BLaER1 (cell line): ENCODE data around the gene CASQ1.

ENCODE experiments used
- H3K27ac ChIP-seq: shearing (Covaris generic); formaldehyde crosslinking; 2 replicates; pipeline ENCODE4 v1.8.1; 2022
- H3K27me3 ChIP-seq: shearing (Covaris generic); formaldehyde crosslinking; 2 replicates; pipeline ENCODE4 v1.8.1; 2022
- H3K36me3 ChIP-seq: shearing (Covaris generic); formaldehyde crosslinking; 2 replicates; pipeline ENCODE4 v1.8.1; 2022
- H3K4me1 ChIP-seq: shearing (Covaris generic); formaldehyde crosslinking; 2 replicates; pipeline ENCODE4 v1.8.1; 2022
- H3K4me2 ChIP-seq: shearing (Covaris generic); formaldehyde crosslinking; 2 replicates; pipeline ENCODE4 v1.8.1; 2022
- H3K4me3 ChIP-seq: shearing (Covaris generic); formaldehyde crosslinking; 2 replicates; pipeline ENCODE4 v1.8.1; 2022
- H3K9ac ChIP-seq: shearing (Covaris generic); formaldehyde crosslinking; 2 replicates; pipeline ENCODE4 v1.8.1; 2022
- H3K9me3 ChIP-seq: shearing (Covaris generic); formaldehyde crosslinking; 2 replicates; pipeline ENCODE4 v1.8.1; 2022
- H4K20me1 ChIP-seq: shearing (Covaris generic); formaldehyde crosslinking; 2 replicates; pipeline ENCODE4 v1.8.1; 2022
- Cebpa-rat ChIP-seq: shearing (Covaris generic); IDR thresholded peaks from 2 replicates; pipeline ENCODE4 v1.8.1; 2022

CASQ1 gene

GRCh38 chr1:160197231-160197630 is 6.9 kb downstream of the CASQ1 start:
- Histone ChIP-seq H3K4me2 (no peak overlapping the region), H3K4me3 (no peak overlapping the region), H3K27me3 (no peaks in the 10 kb centered on the region), H3K9ac (no peak overlapping the region), H4K20me1 (no peaks in the 10 kb centered on the region), H3K27ac (no peak overlapping the region), H3K4me1 (no peaks in the 10 kb centered on the region; the same call in 1 of the 2 replicates), H3K36me3 (no peaks in the 10 kb centered on the region), H3K9me3 (no peaks in the 10 kb centered on the region)
- TF ChIP-seq Cebpa-rat, result no peak

- no peak overlapping the region for H3K27ac ChIP-seq
- TF ChIP-seq Cebpa-rat, result no peak
- no peak overlapping the region for H3K4me2 ChIP-seq
- H4K20me1 ChIP-seq, result no peaks in the 10 kb centered on the region
- no peak overlapping the region for H3K9ac ChIP-seq
- H3K27me3 ChIP-seq, result no peaks in the 10 kb centered on the region
- peaks cover 18% of the 10 kb centered on the region for H3K4me1 ChIP-seq
- no peak overlapping the region for H3K4me3 ChIP-seq
- H3K9me3 ChIP-seq, result no peaks in the 10 kb centered on the region
- H3K36me3 ChIP-seq, result no peaks in the 10 kb centered on the region
Measured at GRCh38 chr1:160200786-160201185, 10.4 kb downstream of the CASQ1 start.

- H3K27me3 ChIP-seq, result no peaks in the 10 kb centered on the region
- H4K20me1 ChIP-seq, result peaks cover 38% of the 10 kb centered on the region; the same call in 1 of the 2 replicates
- H3K4me3 ChIP-seq, result peak overlapping the region; percentile 96
- peak overlapping the region; percentile 49; the same call in 1 of the 2 replicates for H3K9ac ChIP-seq
- H3K9me3 ChIP-seq, result no peaks in the 10 kb centered on the region
- TF ChIP-seq Cebpa-rat, result no peak
- peaks cover 24% of the 10 kb centered on the region for H3K36me3 ChIP-seq
- peaks cover 55% of the 10 kb centered on the region for H3K4me1 ChIP-seq
- peak overlapping the region; percentile 82 for H3K4me2 ChIP-seq
- H3K27ac ChIP-seq, result peak overlapping the region; percentile 10
Measured at GRCh38 chr1:160204526-160205241, 14.3 kb downstream of the CASQ1 start.

GRCh38 chr1:160205242-160206035 is 15.1 kb downstream of the CASQ1 start, which contains the start of gene PEA15:
Gene PEA15 (plus strand): TSS chr1:160205384. CDS start chr1:160211545, 6,161 bp downstream.
- Histone ChIP-seq H3K4me3 (peak within 1 kb of the TSS; percentile 96), H3K36me3 (peaks cover 31% of the 10 kb centered on the region), H4K20me1 (peaks cover 45% of the 10 kb centered on the region; the same call in 1 of the 2 replicates), H3K4me2 (peak within 1 kb of the TSS; percentile 90), H3K9ac (peak within 1 kb of the TSS; percentile 95), H3K4me1 (peaks cover 62% of the 10 kb centered on the region), H3K27me3 (no peaks in the 10 kb centered on the region), H3K27ac (peak within 1 kb of the TSS; percentile 93), H3K9me3 (no peaks in the 10 kb centered on the region)
- TF ChIP-seq Cebpa-rat, result no peak

GRCh38 chr1:160206036-160206389 is 15.6 kb downstream of the CASQ1 start:
- Histone ChIP-seq H3K36me3 (peaks cover 37% of the 10 kb centered on the region), H3K9me3 (no peaks in the 10 kb centered on the region), H3K4me3 (peak overlapping the region; percentile 96), H4K20me1 (peaks cover 50% of the 10 kb centered on the region; the same call in 1 of the 2 replicates), H3K27me3 (no peaks in the 10 kb centered on the region), H3K4me2 (peak overlapping the region; percentile 90), H3K9ac (peak overlapping the region; percentile 95), H3K27ac (peak overlapping the region; percentile 93), H3K4me1 (peaks cover 65% of the 10 kb centered on the region)
- TF ChIP-seq Cebpa-rat, result no peak

- Histone ChIP-seq H3K4me3 (peak overlapping the region; percentile 96), H3K9ac (peak overlapping the region; percentile 95), H3K9me3 (no peaks in the 10 kb centered on the region), H3K4me1 (peaks cover 65% of the 10 kb centered on the region), H3K27me3 (no peaks in the 10 kb centered on the region), H3K4me2 (peak overlapping the region; percentile 90), H3K27ac (peak overlapping the region; percentile 93; the same call in 1 of the 2 replicates), H4K20me1 (peaks cover 56% of the 10 kb centered on the region; the same call in 1 of the 2 replicates), H3K36me3 (peaks cover 43% of the 10 kb centered on the region)
- no peak for TF ChIP-seq Cebpa-rat
Measured at GRCh38 chr1:160206421-160207117, 16.2 kb downstream of the CASQ1 start.

- peak overlapping the region; percentile 90 for H3K4me2 ChIP-seq
- H3K27me3 ChIP-seq, result no peaks in the 10 kb centered on the region
- peaks cover 58% of the 10 kb centered on the region; the same call in 1 of the 2 replicates for H4K20me1 ChIP-seq
- TF ChIP-seq Cebpa-rat, result no peak
- peaks cover 49% of the 10 kb centered on the region for H3K36me3 ChIP-seq
- H3K9me3 ChIP-seq, result no peaks in the 10 kb centered on the region
- no peak overlapping the region for H3K4me3 ChIP-seq
- peaks cover 65% of the 10 kb centered on the region for H3K4me1 ChIP-seq
- no peak overlapping the region for H3K27ac ChIP-seq
- no peak overlapping the region for H3K9ac ChIP-seq
Measured at GRCh38 chr1:160207118-160207650, 16.8 kb downstream of the CASQ1 start.

- Histone ChIP-seq H3K27me3 (no peaks in the 10 kb centered on the region), H3K9ac (no peak overlapping the region), H3K36me3 (peaks cover 57% of the 10 kb centered on the region), H3K4me1 (peaks cover 65% of the 10 kb centered on the region), H3K4me2 (peak overlapping the region; percentile 7; the same call in 1 of the 2 replicates), H4K20me1 (peaks cover 58% of the 10 kb centered on the region; the same call in 1 of the 2 replicates), H3K27ac (no peak overlapping the region), H3K4me3 (no peak overlapping the region), H3K9me3 (no peaks in the 10 kb centered on the region)
- TF ChIP-seq Cebpa-rat, result no peak
Measured at GRCh38 chr1:160207771-160208556, 17.6 kb downstream of the CASQ1 start.
